ENCODE measurements around the gene RASSF5.

GRCh38 chr1:206537141-206537540, 29.8 kb downstream of the RASSF5 start:
- TF ChIP-seq POLR2A (IDR thresholded peaks at IDR 0.05; ENCODE audit: low read length) (no peak), POLR2AphosphoS2 (conservative IDR thresholded peaks at IDR 0.05; ENCODE audit: low read length) (no peak), CHD2 (IDR thresholded peaks at IDR 0.05; ENCODE audit: low read length, partially characterized antibody) (no peak), ESRRA (IDR thresholded peaks at IDR 0.05; ENCODE audit: borderline replicate concordance, low read length) (no peak), SREBF2 (IDR thresholded peaks at IDR 0.05) (no peak), NR3C1 (IDR thresholded peaks at IDR 0.05) (no peak), ELK1 (IDR thresholded peaks at IDR 0.05; ENCODE audit: low read depth, low read length) (no peak), MYC (IDR thresholded peaks at IDR 0.05; ENCODE audit: borderline replicate concordance, low read length) (no peak), MAZ (IDR thresholded peaks at IDR 0.05; ENCODE audit: borderline replicate concordance, low read depth, low read length) (no peak)
- TF ChIP-seq, protein P1, sequence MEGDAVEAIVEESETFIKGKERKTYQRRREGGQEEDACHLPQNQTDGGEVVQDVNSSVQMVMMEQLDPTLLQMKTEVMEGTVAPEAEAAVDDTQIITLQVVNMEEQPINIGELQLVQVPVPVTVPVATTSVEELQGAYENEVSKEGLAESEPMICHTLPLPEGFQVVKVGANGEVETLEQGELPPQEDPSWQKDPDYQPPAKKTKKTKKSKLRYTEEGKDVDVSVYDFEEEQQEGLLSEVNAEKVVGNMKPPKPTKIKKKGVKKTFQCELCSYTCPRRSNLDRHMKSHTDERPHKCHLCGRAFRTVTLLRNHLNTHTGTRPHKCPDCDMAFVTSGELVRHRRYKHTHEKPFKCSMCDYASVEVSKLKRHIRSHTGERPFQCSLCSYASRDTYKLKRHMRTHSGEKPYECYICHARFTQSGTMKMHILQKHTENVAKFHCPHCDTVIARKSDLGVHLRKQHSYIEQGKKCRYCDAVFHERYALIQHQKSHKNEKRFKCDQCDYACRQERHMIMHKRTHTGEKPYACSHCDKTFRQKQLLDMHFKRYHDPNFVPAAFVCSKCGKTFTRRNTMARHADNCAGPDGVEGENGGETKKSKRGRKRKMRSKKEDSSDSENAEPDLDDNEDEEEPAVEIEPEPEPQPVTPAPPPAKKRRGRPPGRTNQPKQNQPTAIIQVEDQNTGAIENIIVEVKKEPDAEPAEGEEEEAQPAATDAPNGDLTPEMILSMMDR (IDR thresholded peaks at IDR 0.05), result no peak
- TF ChIP-seq, protein P2, sequence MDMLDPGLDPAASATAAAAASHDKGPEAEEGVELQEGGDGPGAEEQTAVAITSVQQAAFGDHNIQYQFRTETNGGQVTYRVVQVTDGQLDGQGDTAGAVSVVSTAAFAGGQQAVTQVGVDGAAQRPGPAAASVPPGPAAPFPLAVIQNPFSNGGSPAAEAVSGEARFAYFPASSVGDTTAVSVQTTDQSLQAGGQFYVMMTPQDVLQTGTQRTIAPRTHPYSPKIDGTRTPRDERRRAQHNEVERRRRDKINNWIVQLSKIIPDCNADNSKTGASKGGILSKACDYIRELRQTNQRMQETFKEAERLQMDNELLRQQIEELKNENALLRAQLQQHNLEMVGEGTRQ (IDR thresholded peaks at IDR 0.05), result no peak
- TF ChIP-seq, protein P3, sequence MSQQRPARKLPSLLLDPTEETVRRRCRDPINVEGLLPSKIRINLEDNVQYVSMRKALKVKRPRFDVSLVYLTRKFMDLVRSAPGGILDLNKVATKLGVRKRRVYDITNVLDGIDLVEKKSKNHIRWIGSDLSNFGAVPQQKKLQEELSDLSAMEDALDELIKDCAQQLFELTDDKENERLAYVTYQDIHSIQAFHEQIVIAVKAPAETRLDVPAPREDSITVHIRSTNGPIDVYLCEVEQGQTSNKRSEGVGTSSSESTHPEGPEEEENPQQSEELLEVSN (IDR thresholded peaks at IDR 0.05; ENCODE audit: borderline replicate concordance, low read depth), result no peak
